Hematopoietic multipotent progenitor cell treated with erythropoietin and hydrocortisone succinate and interleukin-3 and kit ligand, for 6 days (in vitro differentiated cells): ENCODE results near the gene DHRS4L2.
"Not testable (repeated sequence)": the region's sequence is repeated elsewhere in the genome, so short reads cannot be mapped to it uniquely, and the experiment has no call there.

Experiments used
- DNase-seq: peaks from one replicate; pipeline ENCODE4 v3.0.0-alpha.2; 2015

DHRS4L2 gene

GRCh38 chr14:23988607-23989363, at the start of gene DHRS4L2:
DHRS4L2 (plus strand) TSS chr14:23988929; CDS start chr14:23988948, 19 bp downstream.
- DNase-seq: peak; percentile 87

GRCh38 chr14:23939607-23940326, 49.0 kb upstream of the DHRS4L2 start:
- DNase-seq: no peak

GRCh38 chr14:23941230-23941629, 47.5 kb upstream of the DHRS4L2 start:
- DNase-seq: no peak

GRCh38 chr14:23941669-23942068, 47.1 kb upstream of the DHRS4L2 start:
- no peak for DNase-seq

- no peak for DNase-seq
Measured at GRCh38 chr14:23942587-23942986, 46.1 kb upstream of the DHRS4L2 start.

- DNase-seq: not testable (repeated sequence)
Measured at GRCh38 chr14:23949069-23949468, 39.7 kb upstream of the DHRS4L2 start.

- peak; percentile 31 for DNase-seq
Measured at GRCh38 chr14:23950411-23951135, 38.2 kb upstream of the DHRS4L2 start.

GRCh38 chr14:23951136-23951466, 37.6 kb upstream of the DHRS4L2 start:
- not testable (repeated sequence) for DNase-seq

- DNase-seq: no peak
Measured at GRCh38 chr14:23951590-23952201, 37.0 kb upstream of the DHRS4L2 start.

GRCh38 chr14:23953116-23953463, 35.6 kb upstream of the DHRS4L2 start:
- not testable (repeated sequence) for DNase-seq

- DNase-seq: peak; percentile 93
Measured at GRCh38 chr14:23953464-23954278, 35.1 kb upstream of the DHRS4L2 start, which contains the start of gene DHRS4. DHRS4 (plus strand) TSS chr14:23953770; CDS start chr14:23953789, 19 bp downstream.

GRCh38 chr14:23954279-23954614, 34.5 kb upstream of the DHRS4L2 start:
- not testable (repeated sequence) for DNase-seq

GRCh38 chr14:23954965-23955364, 33.8 kb upstream of the DHRS4L2 start:
- DNase-seq: not testable (repeated sequence)

- DNase-seq: not testable (repeated sequence)
Measured at GRCh38 chr14:23955811-23956210, 32.9 kb upstream of the DHRS4L2 start.

- not testable (repeated sequence) for DNase-seq
Measured at GRCh38 chr14:23957913-23958569, 30.7 kb upstream of the DHRS4L2 start.

- not testable (repeated sequence) for DNase-seq
Measured at GRCh38 chr14:23960899-23961298, 27.8 kb upstream of the DHRS4L2 start.

GRCh38 chr14:23961704-23962103, 27.0 kb upstream of the DHRS4L2 start:
- DNase-seq: not testable (repeated sequence)

GRCh38 chr14:23969130-23969480, 19.6 kb upstream of the DHRS4L2 start:
- DNase-seq: not testable (repeated sequence)

GRCh38 chr14:23969481-23970282, 19.0 kb upstream of the DHRS4L2 start:
- peak; percentile 43 for DNase-seq

GRCh38 chr14:23970283-23970659, 18.5 kb upstream of the DHRS4L2 start:
- DNase-seq: not testable (repeated sequence)

GRCh38 chr14:23973178-23973577, 15.6 kb upstream of the DHRS4L2 start:
- not testable (repeated sequence) for DNase-seq
